Measurements from ENCODE around the gene ASCL1. TPM values are rescaled to one million over a fixed set of nuclear protein-coding genes. Genes with fewer than 3 reads are reported as not detected.

ASCL1 gene
- polyA plus RNA-seq, 1 of the 3 experiments (the other 2 are of a cell fraction): 0.21 TPM

DNA sequence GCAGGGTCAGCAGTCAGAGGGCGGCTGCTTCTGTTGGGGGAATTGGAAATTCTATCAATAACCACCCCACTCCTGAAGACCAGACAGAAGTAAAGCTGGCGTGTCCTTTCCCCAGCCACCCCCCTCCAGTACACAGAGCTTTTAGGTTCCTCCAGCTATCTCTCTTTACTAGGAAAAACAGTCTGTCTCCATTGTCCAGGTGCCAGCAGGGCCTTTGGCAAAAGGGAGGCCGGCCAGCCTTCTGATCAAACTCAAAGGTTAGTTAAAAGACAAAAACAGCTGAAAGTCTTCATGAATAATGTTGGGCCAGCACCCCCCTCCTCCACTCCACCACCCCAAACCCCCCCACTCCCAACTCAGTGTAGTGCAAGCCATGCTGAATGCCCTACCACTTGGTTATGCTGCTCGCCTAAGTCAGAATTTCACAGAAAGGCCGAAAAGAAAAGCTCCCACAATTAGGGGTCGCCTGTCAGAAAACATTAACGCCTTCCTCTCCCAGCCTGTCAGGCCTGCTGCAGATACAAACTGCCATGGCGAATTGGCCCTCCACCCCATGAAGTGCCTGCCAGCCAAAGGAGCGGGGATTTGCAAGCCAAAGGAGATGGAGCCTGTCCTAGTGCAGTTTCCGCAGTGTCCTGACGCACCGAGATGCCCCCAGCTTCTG lies 8.9 kb downstream of the ASCL1 start:
- Histone ChIP-seq H3K9ac (no peak overlapping the region), H3K4me1 (ENCODE audit: control insufficient read depth in 1 of 2, insufficient read depth in 2 of 2, low read depth in 1 of 2, low read length in 1 of 2) (peaks cover 0 to 4% of the 10 kb centered on the region in 2 experiments; a peak in 1 of 4 replicates), H3K27me3 (ENCODE audit: insufficient read depth) (no peaks in the 10 kb centered on the region), H3K4me3 (ENCODE audit: low read depth in 2 of 2, low read length in 1 of 2) (no peak overlapping the region), H3K9me2 (no peaks in the 10 kb centered on the region), H3F3A (replicated peaks; ENCODE audit: insufficient read depth) (no peaks in the 10 kb centered on the region), H2AFZ (ENCODE audit: low read depth) (no peak overlapping the region), H3K79me2 (ENCODE audit: insufficient read depth) (no peaks in the 10 kb centered on the region), H3K4me2 (no peak overlapping the region), H3K27ac (ENCODE audit: low read depth in 2 of 2, low read length in 1 of 2) (no peak overlapping the region), H3K9me3 (no peaks in the 10 kb centered on the region), H3K36me3 (replicated peaks in 1 of 2; ENCODE audit: control insufficient read depth in 1 of 2, insufficient read depth in 2 of 2, low read length in 1 of 2) (no peaks in the 10 kb centered on the region), H4K20me1 (ENCODE audit: insufficient read depth) (no peaks in the 10 kb centered on the region)
- 42% methylated on average over 12 of the region's 12 CpGs for WGBS (ENCODE audit: low lambda C conversion rate)
- CTCF ChIA-PET: no interaction called here
- POLR2A ChIA-PET: no interaction called here
- DNase-seq: no peak
- TF ChIP-seq TEAD4 (IDR thresholded peaks at IDR 0.05; ENCODE audit: borderline replicate concordance, insufficient read depth) (no peak), RCOR1 (IDR thresholded peaks at IDR 0.05; ENCODE audit: low read length) (no peak), TAF1 (IDR thresholded peaks at IDR 0.05; ENCODE audit: borderline replicate concordance, low read depth, low read length) (no peak), JUND (IDR thresholded peaks at IDR 0.05) (no peak), YY1 (IDR thresholded peaks at IDR 0.05; ENCODE audit: low read depth) (no peak), POLR2AphosphoS5 (IDR thresholded peaks at IDR 0.05; ENCODE audit: low read depth, low read length) (no peak), EP300 (IDR thresholded peaks at IDR 0.05; ENCODE audit: borderline replicate concordance in 1 of 2, low read depth in 1 of 2, low read length in 1 of 2) (no peak), MEF2A (IDR thresholded peaks at IDR 0.05; ENCODE audit: borderline replicate concordance, low read depth) (no peak)
- TF ChIP-seq, protein P1, sequence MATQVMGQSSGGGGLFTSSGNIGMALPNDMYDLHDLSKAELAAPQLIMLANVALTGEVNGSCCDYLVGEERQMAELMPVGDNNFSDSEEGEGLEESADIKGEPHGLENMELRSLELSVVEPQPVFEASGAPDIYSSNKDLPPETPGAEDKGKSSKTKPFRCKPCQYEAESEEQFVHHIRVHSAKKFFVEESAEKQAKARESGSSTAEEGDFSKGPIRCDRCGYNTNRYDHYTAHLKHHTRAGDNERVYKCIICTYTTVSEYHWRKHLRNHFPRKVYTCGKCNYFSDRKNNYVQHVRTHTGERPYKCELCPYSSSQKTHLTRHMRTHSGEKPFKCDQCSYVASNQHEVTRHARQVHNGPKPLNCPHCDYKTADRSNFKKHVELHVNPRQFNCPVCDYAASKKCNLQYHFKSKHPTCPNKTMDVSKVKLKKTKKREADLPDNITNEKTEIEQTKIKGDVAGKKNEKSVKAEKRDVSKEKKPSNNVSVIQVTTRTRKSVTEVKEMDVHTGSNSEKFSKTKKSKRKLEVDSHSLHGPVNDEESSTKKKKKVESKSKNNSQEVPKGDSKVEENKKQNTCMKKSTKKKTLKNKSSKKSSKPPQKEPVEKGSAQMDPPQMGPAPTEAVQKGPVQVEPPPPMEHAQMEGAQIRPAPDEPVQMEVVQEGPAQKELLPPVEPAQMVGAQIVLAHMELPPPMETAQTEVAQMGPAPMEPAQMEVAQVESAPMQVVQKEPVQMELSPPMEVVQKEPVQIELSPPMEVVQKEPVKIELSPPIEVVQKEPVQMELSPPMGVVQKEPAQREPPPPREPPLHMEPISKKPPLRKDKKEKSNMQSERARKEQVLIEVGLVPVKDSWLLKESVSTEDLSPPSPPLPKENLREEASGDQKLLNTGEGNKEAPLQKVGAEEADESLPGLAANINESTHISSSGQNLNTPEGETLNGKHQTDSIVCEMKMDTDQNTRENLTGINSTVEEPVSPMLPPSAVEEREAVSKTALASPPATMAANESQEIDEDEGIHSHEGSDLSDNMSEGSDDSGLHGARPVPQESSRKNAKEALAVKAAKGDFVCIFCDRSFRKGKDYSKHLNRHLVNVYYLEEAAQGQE (IDR thresholded peaks at IDR 0.05; ENCODE audit: low read depth, low read length): no peak
- TF ChIP-seq, protein P2, sequence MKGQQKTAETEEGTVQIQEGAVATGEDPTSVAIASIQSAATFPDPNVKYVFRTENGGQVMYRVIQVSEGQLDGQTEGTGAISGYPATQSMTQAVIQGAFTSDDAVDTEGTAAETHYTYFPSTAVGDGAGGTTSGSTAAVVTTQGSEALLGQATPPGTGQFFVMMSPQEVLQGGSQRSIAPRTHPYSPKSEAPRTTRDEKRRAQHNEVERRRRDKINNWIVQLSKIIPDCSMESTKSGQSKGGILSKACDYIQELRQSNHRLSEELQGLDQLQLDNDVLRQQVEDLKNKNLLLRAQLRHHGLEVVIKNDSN (IDR thresholded peaks at IDR 0.05; ENCODE audit: borderline replicate concordance, low read depth): no peak

DNA sequence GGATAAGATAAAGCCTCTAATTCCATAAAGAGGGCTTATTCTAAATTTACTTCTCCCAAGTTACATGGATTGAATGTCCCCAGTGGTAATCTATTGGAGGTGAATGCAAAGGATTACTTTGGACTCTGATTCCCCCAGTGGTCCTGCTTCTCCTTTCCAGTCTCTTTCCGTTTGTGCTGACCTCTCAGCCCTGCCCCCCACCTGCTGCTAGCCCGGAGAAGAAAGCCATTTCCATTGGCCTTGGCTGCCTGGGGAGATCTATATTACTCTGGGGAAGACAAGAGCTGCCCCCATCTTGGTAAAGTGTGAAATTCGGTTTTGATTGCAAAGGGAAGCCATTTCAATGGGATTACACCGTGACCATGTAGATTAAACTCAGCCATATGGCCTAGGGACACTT lies 13.3 kb downstream of the ASCL1 start:
- Histone ChIP-seq H3K36me3 (replicated peaks in 1 of 2; ENCODE audit: control insufficient read depth in 1 of 2, insufficient read depth in 2 of 2, low read length in 1 of 2) (no peaks in the 10 kb centered on the region), H3K4me2 (no peak overlapping the region), H3K27ac (ENCODE audit: low read depth in 2 of 2, low read length in 1 of 2) (no peak overlapping the region), H4K20me1 (ENCODE audit: insufficient read depth) (no peaks in the 10 kb centered on the region), H3K9ac (no peak overlapping the region), H3K4me1 (ENCODE audit: control insufficient read depth in 1 of 2, insufficient read depth in 2 of 2, low read depth in 1 of 2, low read length in 1 of 2) (no peaks in the 10 kb centered on the region), H3F3A (replicated peaks; ENCODE audit: insufficient read depth) (no peaks in the 10 kb centered on the region), H3K4me3 (ENCODE audit: low read depth in 2 of 2, low read length in 1 of 2) (no peak overlapping the region), H3K9me3 (no peaks in the 10 kb centered on the region), H3K27me3 (ENCODE audit: insufficient read depth) (no peaks in the 10 kb centered on the region), H3K79me2 (ENCODE audit: insufficient read depth) (no peaks in the 10 kb centered on the region), H2AFZ (ENCODE audit: low read depth) (no peak overlapping the region), H3K9me2 (0 out of 2 replicates have a peak, but pooled peaks cover 2% of the 10 kb centered on the region)
- ChIA-PET CTCF (no interaction called here), POLR2A (no interaction called here)
- WGBS (ENCODE audit: low lambda C conversion rate): 8% methylated on average over 4 of the region's 4 CpGs
- TF ChIP-seq FOSL2 (IDR thresholded peaks at IDR 0.05; ENCODE audit: borderline replicate concordance, low read depth) (no peak), FOXM1 (IDR thresholded peaks at IDR 0.05; ENCODE audit: low read depth) (no peak), TAF1 (IDR thresholded peaks at IDR 0.05; ENCODE audit: borderline replicate concordance, low read depth, low read length) (no peak), NRF1 (IDR thresholded peaks at IDR 0.05; ENCODE audit: low read depth, low read length) (no peak), EP300 (IDR thresholded peaks at IDR 0.05; ENCODE audit: borderline replicate concordance in 1 of 2, low read depth in 1 of 2, low read length in 1 of 2) (no peak), RXRA (IDR thresholded peaks at IDR 0.05; ENCODE audit: borderline replicate concordance, low read depth) (no peak), YY1 (IDR thresholded peaks at IDR 0.05; ENCODE audit: low read depth) (no peak), RFX5 (IDR thresholded peaks at IDR 0.05; ENCODE audit: low read length) (no peak)
- TF ChIP-seq, protein P3, sequence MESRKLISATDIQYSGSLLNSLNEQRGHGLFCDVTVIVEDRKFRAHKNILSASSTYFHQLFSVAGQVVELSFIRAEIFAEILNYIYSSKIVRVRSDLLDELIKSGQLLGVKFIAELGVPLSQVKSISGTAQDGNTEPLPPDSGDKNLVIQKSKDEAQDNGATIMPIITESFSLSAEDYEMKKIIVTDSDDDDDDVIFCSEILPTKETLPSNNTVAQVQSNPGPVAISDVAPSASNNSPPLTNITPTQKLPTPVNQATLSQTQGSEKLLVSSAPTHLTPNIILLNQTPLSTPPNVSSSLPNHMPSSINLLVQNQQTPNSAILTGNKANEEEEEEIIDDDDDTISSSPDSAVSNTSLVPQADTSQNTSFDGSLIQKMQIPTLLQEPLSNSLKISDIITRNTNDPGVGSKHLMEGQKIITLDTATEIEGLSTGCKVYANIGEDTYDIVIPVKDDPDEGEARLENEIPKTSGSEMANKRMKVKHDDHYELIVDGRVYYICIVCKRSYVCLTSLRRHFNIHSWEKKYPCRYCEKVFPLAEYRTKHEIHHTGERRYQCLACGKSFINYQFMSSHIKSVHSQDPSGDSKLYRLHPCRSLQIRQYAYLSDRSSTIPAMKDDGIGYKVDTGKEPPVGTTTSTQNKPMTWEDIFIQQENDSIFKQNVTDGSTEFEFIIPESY (IDR thresholded peaks at IDR 0.05; ENCODE audit: borderline replicate concordance, low read depth): no peak
- TF ChIP-seq, protein P1 (IDR thresholded peaks at IDR 0.05; ENCODE audit: low read depth, low read length): no peak
- DNase-seq: no peak
